Colonic mucosa (tissue), 4 donors: ENCODE results near the gene TAGLN2. TPM values are rescaled to one million over a fixed set of nuclear protein-coding genes. Genes with fewer than 3 reads are reported as not detected.

Experiments used
- DNase-seq: peaks from one replicate; pipeline ENCODE4 v3.0.0-alpha.2; 2020
- H3K27ac ChIP-seq: fragments of 200-600 bp; one replicate; pipeline ENCODE4 v1.8.0; 2021
- H3K27me3 ChIP-seq: fragments of 200-600 bp; one replicate; pipeline ENCODE4 v1.8.0; 2021
- H3K36me3 ChIP-seq: fragments of 200-600 bp; one replicate; pipeline ENCODE4 v1.8.0; 2021
- H3K4me1 ChIP-seq: fragments of 200-600 bp; one replicate; pipeline ENCODE4 v1.8.0; 2021; ENCODE audit warnings: mild to moderate bottlenecking
- H3K4me3 ChIP-seq: fragments of 200-600 bp; one replicate; pipeline ENCODE4 v1.8.0; 2021
- H3K9ac ChIP-seq, 2 donors: one replicate each; pipeline ENCODE4 v1.7.0; 2013; ENCODE audit warnings: control low read depth in 2 of 2, low read depth in 2 of 2, low read length in 2 of 2
- H3K9me3 ChIP-seq: fragments of 200-600 bp; one replicate; pipeline ENCODE4 v1.8.0; 2021
- intact Hi-C: fragments of 100-400 bp; cut with DNase I; formaldehyde crosslinking; loops from one replicate; pipeline ENCODE4 v1.14.1; 2022
- total RNA-seq, 2 donors: library from RNA; stranded (reverse); fragmentation: NEBNext Ultra II Directional in 1 of 2; extraction: Animal tissue kit (Norgen Biotek cat#: 25700) in 1 of 2; gene quantifications; one replicate each; pipeline ENCODE4 v1.2.1, GENCODE V29; 2021
- TF ChIP-seq, protein P1 (sequence below): fragments of 200-600 bp; IDR thresholded peaks from one replicate; pipeline ENCODE4 v1.8.0; 2022; ENCODE audit warnings: antibody characterized with exemption, mild to moderate bottlenecking
- donor health status: healthy.
- donor health status: DM: no; HTN: no; CAD: no.
- donor health status: DM: no; HTN: no; CAD: no.

Gene TAGLN2
- total RNA-seq, 2 donors from 2014 or later, result 354 to 515 TPM

DNA sequence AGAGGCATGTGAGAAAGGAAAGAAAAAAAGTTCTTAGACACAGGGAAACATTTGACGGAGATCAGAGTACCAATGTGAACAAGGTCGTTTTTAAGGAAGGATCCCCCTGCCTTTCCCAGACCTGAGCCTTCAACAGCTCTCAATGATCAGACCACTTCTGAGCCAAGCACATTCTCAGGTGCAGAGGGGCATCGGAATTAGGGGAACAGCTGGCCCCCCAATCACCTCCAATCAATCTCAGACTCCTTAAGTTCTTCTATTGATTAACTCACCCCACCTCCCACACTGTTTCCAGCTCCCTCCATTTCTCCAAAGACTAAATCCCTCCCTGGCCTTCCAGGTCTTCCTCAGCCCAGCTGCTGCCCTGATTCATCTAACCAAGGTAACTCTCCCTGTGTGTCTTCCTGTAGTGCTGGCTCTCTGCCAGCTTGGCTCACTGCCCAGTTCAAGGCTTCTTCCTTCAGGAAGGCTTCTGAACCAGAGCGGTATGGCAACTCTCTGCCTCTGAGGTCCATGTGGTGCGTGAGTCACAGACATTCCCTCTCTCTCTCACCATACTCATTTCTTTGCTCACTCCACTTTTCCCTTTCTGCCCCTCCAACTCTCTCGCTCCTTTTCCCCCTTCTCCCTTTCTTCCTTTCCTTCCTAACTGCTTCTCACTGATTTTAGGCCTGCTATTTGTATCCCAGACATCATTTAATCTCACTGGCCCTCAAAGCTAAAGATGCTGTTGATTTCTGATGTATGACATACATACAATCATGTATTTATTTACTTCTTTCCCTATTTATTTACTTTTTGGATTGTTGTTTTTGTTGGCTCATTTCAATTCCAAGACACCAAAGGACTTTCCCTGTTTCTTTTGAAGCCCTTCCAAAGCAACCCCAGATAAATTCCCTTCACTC is 43.4 kb downstream of the TAGLN2 start:
- TF ChIP-seq, protein P1, sequence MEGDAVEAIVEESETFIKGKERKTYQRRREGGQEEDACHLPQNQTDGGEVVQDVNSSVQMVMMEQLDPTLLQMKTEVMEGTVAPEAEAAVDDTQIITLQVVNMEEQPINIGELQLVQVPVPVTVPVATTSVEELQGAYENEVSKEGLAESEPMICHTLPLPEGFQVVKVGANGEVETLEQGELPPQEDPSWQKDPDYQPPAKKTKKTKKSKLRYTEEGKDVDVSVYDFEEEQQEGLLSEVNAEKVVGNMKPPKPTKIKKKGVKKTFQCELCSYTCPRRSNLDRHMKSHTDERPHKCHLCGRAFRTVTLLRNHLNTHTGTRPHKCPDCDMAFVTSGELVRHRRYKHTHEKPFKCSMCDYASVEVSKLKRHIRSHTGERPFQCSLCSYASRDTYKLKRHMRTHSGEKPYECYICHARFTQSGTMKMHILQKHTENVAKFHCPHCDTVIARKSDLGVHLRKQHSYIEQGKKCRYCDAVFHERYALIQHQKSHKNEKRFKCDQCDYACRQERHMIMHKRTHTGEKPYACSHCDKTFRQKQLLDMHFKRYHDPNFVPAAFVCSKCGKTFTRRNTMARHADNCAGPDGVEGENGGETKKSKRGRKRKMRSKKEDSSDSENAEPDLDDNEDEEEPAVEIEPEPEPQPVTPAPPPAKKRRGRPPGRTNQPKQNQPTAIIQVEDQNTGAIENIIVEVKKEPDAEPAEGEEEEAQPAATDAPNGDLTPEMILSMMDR, result no peak
- no peaks in the 10 kb centered on the region for H3K36me3 ChIP-seq

DNA sequence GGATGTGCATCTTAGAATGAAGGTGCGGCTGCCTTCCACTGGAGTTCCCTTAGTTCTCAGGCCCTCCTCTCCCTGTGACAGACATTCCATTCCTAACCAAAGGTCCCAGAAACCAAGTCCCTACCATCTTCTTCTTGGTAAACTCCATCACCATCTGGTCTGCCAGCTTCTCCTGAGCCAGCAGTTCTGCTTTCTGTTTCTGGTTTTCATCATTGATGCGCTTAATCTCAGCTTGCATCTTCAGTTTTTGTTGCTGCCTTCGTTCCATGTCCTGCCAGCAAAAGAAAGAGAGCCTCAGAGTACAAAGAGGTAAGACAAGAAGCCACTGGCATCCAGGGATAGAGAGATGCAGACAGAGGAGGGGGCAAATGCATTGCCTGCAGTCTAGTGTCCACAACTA is 44.9 kb downstream of the TAGLN2 start:
- Histone ChIP-seq H3K36me3 (no peaks in the 10 kb centered on the region), H3K4me3 (no peak overlapping the region), H3K4me1 (no peaks in the 10 kb centered on the region), H3K27me3 (no peaks in the 10 kb centered on the region), H3K9me3 (no peaks in the 10 kb centered on the region), H3K9ac (no peak overlapping the region), H3K27ac (no peak overlapping the region)
- DNase-seq, result no peak
- intact Hi-C loops, result no loop called here
- TF ChIP-seq, protein P1, result no peak

More for the DNA sequence above, 43.4 kb downstream of the TAGLN2 start:
- Histone ChIP-seq H3K27ac (peak overlapping the region; percentile 45), H3K9ac (peak overlapping the region in 1 of 2 donors; percentile 36), H3K4me1 (no peaks in the 10 kb centered on the region), H3K4me3 (no peak overlapping the region), H3K27me3 (no peaks in the 10 kb centered on the region), H3K9me3 (no peaks in the 10 kb centered on the region)
- intact Hi-C loops, result no loop called here
- DNase-seq, result peak; percentile 99

DNA sequence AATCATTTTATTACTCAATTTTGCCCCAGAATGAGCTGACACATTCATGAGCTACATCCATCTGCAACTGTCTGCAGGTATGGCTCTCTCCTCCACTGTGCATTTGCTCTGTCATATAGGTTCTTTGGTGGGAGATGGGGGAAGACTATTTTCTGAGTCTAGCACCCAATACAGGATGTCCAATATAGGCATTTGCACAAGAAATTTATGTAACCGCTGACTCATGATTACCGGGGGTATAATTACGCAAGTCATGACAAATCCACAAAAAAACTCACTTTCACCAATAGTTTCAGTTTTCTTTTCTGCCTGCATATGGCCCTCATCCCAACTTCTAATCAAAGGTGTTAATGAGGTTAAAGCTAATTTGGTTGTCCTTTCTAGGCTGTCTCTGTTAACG is 45.3 kb downstream of the TAGLN2 start:
- Histone ChIP-seq H3K9me3 (no peaks in the 10 kb centered on the region), H3K27me3 (no peaks in the 10 kb centered on the region), H3K9ac (no peak overlapping the region), H3K36me3 (no peaks in the 10 kb centered on the region), H3K27ac (no peak overlapping the region), H3K4me3 (no peak overlapping the region), H3K4me1 (no peaks in the 10 kb centered on the region)
- intact Hi-C loops, result no loop called here
- TF ChIP-seq, protein P1, result no peak
- DNase-seq, result no peak

DNA sequence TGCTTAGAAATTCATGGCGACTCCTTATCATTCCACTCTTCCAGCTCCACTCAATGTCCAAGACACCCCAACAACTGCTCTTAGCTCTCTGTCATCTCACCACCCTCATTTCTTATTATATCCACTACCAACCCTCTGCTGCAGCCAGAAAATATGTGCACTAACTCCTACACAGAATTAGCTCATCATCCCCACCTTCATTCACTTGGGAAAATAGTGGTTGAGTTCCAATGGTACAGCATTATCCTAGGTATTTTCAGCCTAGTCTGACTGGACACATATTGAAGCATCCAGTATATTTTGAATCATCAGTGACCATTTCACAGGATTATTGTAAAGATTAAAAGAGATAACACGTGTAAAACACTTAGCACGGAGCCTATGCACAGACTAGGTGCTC is 46.2 kb downstream of the TAGLN2 start:
- no peak overlapping the region for H3K9ac ChIP-seq
- intact Hi-C loops, result no loop called here

DNA sequence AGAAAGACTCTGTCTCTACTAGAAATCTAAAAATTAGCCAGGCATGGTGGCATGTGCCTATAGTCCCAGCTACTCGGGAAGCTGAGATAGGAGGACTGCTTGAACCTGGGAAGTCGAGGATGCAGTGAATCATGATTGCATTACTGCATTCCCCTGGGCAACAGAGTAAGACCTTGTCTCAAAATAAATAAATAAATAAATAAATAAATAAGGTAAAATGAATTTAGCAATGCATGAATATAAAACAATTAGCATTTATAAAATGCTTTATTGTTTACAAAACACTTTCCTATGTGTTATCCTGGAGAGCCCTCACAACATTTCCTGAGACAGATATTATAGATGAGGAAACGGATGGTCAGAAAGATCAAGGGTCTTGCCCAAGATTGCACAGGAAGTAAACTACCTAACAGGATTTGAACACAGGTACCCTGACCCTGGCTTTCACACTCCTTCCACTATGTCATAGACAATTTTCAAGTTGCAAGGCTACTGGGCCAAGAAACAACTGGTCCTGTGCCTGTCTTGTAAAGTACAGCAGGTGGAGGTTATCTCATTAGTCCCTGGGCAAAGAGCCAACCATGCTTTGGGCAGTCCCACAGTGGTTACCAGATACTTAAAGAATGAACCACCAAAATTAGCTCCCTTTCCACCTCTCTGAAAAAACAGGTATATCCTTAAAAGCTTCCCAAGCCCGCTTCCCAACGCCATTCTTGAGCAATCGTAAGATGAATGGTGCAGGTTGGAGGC is 47.4 kb downstream of the TAGLN2 start:
- H3K27me3 ChIP-seq, result no peaks in the 10 kb centered on the region
- no peak for DNase-seq
- H3K4me3 ChIP-seq, result no peak overlapping the region
- intact Hi-C loops, result no loop called here
- H3K27ac ChIP-seq, result no peak overlapping the region
- no peaks in the 10 kb centered on the region for H3K36me3 ChIP-seq
- H3K9ac ChIP-seq, result no peak overlapping the region
- H3K9me3 ChIP-seq, result no peaks in the 10 kb centered on the region
- TF ChIP-seq, protein P1, result no peak
- H3K4me1 ChIP-seq, result no peaks in the 10 kb centered on the region

More for the DNA sequence above, 46.2 kb downstream of the TAGLN2 start:
- DNase-seq, result no peak
- H3K27me3 ChIP-seq, result no peaks in the 10 kb centered on the region
- H3K4me3 ChIP-seq, result no peak overlapping the region
- H3K4me1 ChIP-seq, result no peaks in the 10 kb centered on the region
- no peak overlapping the region for H3K27ac ChIP-seq
- H3K36me3 ChIP-seq, result no peaks in the 10 kb centered on the region
- no peaks in the 10 kb centered on the region for H3K9me3 ChIP-seq
- TF ChIP-seq, protein P1, result no peak
